ENCODE data around the gene GTPBP3. TPM values are rescaled to one million over a fixed set of nuclear protein-coding genes. Genes with fewer than 3 reads are reported as not detected.

Gene GTPBP3
- total and polyA plus RNA-seq, 9 of the 15 experiments (the other 6 are each of a cell fraction or from before 2014, with no cell fraction given) = 4.9 to 124 (median 22.6) TPM

DNA sequence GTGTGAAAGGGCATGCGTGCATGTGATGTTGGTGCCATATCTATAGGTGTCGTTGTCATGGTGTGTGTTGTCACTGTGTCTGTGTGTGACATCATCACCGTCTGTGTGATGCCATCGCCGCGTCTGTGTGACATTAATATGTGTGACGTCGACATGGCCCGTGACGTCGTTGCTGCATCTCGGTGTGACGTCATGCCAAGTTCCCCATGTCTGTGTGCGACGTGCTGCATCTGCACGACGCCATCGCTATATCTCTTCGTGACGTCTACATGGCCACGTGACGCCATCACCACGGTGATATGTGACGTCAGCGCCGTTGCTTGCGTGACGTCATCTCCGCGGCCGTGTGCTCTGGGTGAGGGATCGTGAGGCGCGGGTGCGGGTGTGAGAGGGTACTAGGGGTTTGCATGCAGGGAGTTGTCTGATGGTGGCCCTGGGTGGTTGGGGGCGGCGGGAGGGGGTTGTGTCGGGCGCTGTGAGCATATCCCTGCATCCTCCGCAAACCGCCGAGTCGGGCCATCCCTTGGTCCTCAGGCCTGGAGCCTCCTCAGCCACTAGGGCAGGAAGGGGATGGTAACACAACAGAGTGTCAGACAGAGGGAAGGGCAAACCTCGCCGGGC, 14.6 kb downstream of the GTPBP3 start (continued):
- TF ChIP-seq, protein P1, sequence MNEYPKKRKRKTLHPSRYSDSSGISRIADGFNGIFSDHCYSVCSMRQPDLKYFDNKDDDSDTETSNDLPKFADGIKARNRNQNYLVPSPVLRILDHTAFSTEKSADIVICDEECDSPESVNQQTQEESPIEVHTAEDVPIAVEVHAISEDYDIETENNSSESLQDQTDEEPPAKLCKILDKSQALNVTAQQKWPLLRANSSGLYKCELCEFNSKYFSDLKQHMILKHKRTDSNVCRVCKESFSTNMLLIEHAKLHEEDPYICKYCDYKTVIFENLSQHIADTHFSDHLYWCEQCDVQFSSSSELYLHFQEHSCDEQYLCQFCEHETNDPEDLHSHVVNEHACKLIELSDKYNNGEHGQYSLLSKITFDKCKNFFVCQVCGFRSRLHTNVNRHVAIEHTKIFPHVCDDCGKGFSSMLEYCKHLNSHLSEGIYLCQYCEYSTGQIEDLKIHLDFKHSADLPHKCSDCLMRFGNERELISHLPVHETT (CRISPR knock-in tag; conservative IDR thresholded peaks at IDR 0.05 in 1 of 2, IDR thresholded peaks at IDR 0.05 in 1 of 2) = no peak
- TF ChIP-seq, protein P2, sequence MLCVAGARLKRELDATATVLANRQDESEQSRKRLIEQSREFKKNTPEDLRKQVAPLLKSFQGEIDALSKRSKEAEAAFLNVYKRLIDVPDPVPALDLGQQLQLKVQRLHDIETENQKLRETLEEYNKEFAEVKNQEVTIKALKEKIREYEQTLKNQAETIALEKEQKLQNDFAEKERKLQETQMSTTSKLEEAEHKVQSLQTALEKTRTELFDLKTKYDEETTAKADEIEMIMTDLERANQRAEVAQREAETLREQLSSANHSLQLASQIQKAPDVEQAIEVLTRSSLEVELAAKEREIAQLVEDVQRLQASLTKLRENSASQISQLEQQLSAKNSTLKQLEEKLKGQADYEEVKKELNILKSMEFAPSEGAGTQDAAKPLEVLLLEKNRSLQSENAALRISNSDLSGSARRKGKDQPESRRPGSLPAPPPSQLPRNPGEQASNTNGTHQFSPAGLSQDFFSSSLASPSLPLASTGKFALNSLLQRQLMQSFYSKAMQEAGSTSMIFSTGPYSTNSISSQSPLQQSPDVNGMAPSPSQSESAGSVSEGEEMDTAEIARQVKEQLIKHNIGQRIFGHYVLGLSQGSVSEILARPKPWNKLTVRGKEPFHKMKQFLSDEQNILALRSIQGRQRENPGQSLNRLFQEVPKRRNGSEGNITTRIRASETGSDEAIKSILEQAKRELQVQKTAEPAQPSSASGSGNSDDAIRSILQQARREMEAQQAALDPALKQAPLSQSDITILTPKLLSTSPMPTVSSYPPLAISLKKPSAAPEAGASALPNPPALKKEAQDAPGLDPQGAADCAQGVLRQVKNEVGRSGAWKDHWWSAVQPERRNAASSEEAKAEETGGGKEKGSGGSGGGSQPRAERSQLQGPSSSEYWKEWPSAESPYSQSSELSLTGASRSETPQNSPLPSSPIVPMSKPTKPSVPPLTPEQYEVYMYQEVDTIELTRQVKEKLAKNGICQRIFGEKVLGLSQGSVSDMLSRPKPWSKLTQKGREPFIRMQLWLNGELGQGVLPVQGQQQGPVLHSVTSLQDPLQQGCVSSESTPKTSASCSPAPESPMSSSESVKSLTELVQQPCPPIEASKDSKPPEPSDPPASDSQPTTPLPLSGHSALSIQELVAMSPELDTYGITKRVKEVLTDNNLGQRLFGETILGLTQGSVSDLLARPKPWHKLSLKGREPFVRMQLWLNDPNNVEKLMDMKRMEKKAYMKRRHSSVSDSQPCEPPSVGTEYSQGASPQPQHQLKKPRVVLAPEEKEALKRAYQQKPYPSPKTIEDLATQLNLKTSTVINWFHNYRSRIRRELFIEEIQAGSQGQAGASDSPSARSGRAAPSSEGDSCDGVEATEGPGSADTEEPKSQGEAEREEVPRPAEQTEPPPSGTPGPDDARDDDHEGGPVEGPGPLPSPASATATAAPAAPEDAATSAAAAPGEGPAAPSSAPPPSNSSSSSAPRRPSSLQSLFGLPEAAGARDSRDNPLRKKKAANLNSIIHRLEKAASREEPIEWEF (CRISPR knock-in tag; IDR thresholded peaks at IDR 0.05) = no peak
- no peak for TF ChIP-seq ZNF146 (CRISPR knock-in tag; IDR thresholded peaks at IDR 0.05; ENCODE audit: unreplicated experiment)
- TF ChIP-seq, protein P3, sequence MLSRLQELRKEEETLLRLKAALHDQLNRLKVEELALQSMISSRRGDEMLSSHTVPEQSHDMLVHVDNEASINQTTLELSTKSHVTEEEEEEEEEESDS (CRISPR knock-in tag; IDR thresholded peaks at IDR 0.05) = no peak
- no peak for TF ChIP-seq ZNF239 (CRISPR knock-in tag; IDR thresholded peaks at IDR 0.05)
- no peak for TF ChIP-seq POU5F1 (IDR thresholded peaks at IDR 0.05; ENCODE audit: borderline replicate concordance, low read depth, low read length, partially characterized antibody)
- TF ChIP-seq, protein P4, sequence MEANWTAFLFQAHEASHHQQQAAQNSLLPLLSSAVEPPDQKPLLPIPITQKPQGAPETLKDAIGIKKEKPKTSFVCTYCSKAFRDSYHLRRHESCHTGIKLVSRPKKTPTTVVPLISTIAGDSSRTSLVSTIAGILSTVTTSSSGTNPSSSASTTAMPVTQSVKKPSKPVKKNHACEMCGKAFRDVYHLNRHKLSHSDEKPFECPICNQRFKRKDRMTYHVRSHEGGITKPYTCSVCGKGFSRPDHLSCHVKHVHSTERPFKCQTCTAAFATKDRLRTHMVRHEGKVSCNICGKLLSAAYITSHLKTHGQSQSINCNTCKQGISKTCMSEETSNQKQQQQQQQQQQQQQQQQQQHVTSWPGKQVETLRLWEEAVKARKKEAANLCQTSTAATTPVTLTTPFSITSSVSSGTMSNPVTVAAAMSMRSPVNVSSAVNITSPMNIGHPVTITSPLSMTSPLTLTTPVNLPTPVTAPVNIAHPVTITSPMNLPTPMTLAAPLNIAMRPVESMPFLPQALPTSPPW (CRISPR knock-in tag; IDR thresholded peaks at IDR 0.05) = no peak
- TF ChIP-seq, protein P5, sequence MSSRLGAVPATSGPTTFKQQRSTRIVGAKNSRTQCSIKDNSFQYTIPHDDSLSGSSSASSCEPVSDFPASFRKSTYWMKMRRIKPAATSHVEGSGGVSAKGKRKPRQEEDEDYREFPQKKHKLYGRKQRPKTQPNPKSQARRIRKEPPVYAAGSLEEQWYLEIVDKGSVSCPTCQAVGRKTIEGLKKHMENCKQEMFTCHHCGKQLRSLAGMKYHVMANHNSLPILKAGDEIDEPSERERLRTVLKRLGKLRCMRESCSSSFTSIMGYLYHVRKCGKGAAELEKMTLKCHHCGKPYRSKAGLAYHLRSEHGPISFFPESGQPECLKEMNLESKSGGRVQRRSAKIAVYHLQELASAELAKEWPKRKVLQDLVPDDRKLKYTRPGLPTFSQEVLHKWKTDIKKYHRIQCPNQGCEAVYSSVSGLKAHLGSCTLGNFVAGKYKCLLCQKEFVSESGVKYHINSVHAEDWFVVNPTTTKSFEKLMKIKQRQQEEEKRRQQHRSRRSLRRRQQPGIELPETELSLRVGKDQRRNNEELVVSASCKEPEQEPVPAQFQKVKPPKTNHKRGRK (tag; IDR thresholded peaks at IDR 0.05) = no peak
- TF ChIP-seq PML (IDR thresholded peaks at IDR 0.05; ENCODE audit: low read length) = no peak
- TF ChIP-seq KDM4B (IDR thresholded peaks at IDR 0.05; ENCODE audit: borderline replicate concordance in 2 of 2, low read depth in 1 of 2) = no peak
- TF ChIP-seq RBFOX2 (IDR thresholded peaks at IDR 0.05; ENCODE audit: low read depth, low read length) = no peak
- TF ChIP-seq CHD4 (IDR thresholded peaks at IDR 0.05; ENCODE audit: insufficient read depth, insufficient replicate concordance, low read depth, low read length, poor library complexity, severe bottlenecking) = no peak
- TF ChIP-seq CHD1 (IDR thresholded peaks at IDR 0.05; ENCODE audit: low read length) = no peak
- no peak for TF ChIP-seq STAG1 (CRISPR knock-in tag; IDR thresholded peaks at IDR 0.05; ENCODE audit: borderline replicate concordance)
- no peak for TF ChIP-seq CAMTA2 (CRISPR knock-in tag; conservative IDR thresholded peaks at IDR 0.05)
